ENCODE measurements around the gene C4orf50.

Gene C4orf50

DNA sequence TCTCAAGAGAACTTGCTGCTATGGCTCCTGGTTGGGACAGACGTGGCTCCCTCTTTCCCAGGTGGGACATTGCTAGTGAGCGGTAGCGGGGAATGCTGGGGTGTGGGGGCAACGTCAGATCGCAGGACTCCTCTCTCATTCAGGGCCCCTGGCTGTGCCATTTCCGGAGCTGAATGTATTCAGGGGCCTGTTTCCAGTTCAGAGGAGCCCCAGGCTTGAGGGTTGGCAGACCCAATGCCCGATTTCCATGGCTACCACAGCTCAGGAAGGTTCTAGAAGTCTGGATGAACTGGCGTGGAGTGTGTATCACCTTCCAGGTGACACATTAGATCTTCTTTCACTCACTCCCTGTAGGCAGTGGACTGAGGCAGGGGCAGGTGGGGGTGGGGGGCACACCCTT is 99.2 kb downstream of the C4orf50 start:
- Histone ChIP-seq H3K4me1 (ENCODE audit: control insufficient read depth, insufficient read depth, low read length) (no peaks in the 10 kb centered on the region), H3K36me3 (ENCODE audit: control insufficient read depth, insufficient read depth, low read length) (no peaks in the 10 kb centered on the region), H3K9ac (ENCODE audit: low read depth, low read length) (no peak overlapping the region), H3K27me3 (ENCODE audit: control insufficient read depth, insufficient read depth, low read length) (peaks cover 2% of the 10 kb centered on the region), H3K4me3 (ENCODE audit: low read depth, low read length) (no peak overlapping the region), H3K9me3 (ENCODE audit: control insufficient read depth, insufficient read depth, low read length) (no peaks in the 10 kb centered on the region)

DNA sequence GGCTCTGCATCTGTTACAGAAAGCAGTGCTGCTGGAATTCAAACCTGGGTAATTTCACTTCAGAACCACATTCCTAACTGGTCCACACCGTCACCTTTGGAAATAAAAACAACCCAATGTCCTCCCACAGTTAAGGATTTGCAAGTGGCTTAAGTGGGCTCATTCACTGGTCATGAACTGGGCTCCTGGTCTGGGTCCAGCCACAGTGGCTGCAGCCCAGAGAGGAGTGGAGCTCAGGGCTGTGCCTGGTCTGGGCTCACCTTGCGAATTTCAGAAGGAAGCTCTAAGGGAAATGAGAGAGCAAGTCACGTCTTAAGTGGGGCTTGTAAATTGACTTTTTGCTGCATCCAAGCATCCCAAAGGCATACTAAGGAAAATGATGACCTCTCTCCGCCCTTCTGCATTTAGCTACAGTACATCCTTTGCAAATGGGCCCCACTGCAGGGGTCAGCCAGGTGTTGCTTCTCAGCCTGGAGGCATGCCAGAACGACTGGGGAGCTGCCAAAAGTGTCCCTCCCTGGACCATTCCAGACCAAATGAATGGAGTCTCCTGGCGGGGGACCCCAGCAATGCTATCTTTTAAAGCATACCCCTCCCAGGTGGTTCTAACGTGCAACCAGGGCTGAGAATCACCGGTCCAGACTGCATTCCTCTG is 99.8 kb downstream of the C4orf50 start:
- Histone ChIP-seq H3K4me3 (ENCODE audit: low read depth, low read length) (no peak overlapping the region), H3K4me1 (ENCODE audit: control insufficient read depth, insufficient read depth, low read length) (peaks cover 2% of the 10 kb centered on the region), H3K9ac (ENCODE audit: low read depth, low read length) (no peak overlapping the region), H3K27me3 (ENCODE audit: control insufficient read depth, insufficient read depth, low read length) (peaks cover 2% of the 10 kb centered on the region), H3K36me3 (ENCODE audit: control insufficient read depth, insufficient read depth, low read length) (no peaks in the 10 kb centered on the region), H3K9me3 (ENCODE audit: control insufficient read depth, insufficient read depth, low read length) (no peaks in the 10 kb centered on the region)

DNA sequence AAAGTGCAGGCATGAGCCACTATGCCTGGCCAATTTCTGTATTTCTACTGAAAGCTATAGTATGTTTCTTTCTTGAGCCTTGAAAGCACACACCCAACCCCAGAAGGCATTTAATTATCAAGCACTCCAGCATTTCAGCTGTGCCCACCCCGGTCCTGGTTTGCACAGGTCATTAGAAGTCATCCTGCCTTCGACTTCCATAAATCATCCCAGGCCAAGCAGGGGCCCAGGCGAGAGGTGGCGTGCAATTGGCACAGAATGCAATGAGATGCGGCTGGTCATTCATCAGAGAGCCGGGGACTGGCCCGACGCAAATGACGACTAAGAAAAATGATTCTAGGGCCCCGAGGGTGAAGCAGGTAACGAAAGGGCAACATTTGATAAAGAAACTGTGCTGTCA is 100.6 kb downstream of the C4orf50 start:
- H3K4me1 ChIP-seq (ENCODE audit: control insufficient read depth, insufficient read depth, low read length) = peaks cover 8% of the 10 kb centered on the region
- H3K9me3 ChIP-seq (ENCODE audit: control insufficient read depth, insufficient read depth, low read length) = no peaks in the 10 kb centered on the region
- H3K27me3 ChIP-seq (ENCODE audit: control insufficient read depth, insufficient read depth, low read length) = peaks cover 2% of the 10 kb centered on the region
- no peaks in the 10 kb centered on the region for H3K36me3 ChIP-seq (ENCODE audit: control insufficient read depth, insufficient read depth, low read length)
- H3K4me3 ChIP-seq (ENCODE audit: low read depth, low read length) = no peak overlapping the region
- H3K9ac ChIP-seq (ENCODE audit: low read depth, low read length) = no peak overlapping the region

DNA sequence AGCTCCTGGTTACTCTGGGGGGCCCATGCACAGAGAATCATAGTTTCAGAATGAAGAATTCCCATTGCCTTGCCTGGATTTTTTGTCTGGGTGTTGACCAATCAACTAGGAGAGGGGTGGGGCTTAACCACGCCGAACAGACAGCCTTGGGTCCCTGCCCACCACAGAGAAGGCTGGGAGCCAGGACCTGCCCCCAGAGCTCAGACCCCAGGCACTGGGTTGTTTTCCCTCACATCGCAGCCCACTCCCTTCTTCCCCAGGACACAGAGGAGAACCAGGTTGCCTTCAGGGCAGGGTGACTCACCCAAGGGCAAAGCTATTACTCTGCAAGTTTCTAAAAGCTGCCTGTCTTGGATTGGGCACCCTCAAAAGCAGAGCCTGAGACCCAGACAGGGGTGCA is 102.0 kb downstream of the C4orf50 start:
- H3K9me3 ChIP-seq (ENCODE audit: control insufficient read depth, insufficient read depth, low read length) = no peaks in the 10 kb centered on the region
- no peak overlapping the region for H3K4me3 ChIP-seq (ENCODE audit: low read depth, low read length)
- no peaks in the 10 kb centered on the region for H3K36me3 ChIP-seq (ENCODE audit: control insufficient read depth, insufficient read depth, low read length)
- peaks cover 2% of the 10 kb centered on the region for H3K27me3 ChIP-seq (ENCODE audit: control insufficient read depth, insufficient read depth, low read length)
- no peak overlapping the region for H3K9ac ChIP-seq (ENCODE audit: low read depth, low read length)
- H3K4me1 ChIP-seq (ENCODE audit: control insufficient read depth, insufficient read depth, low read length) = peaks cover 13% of the 10 kb centered on the region

DNA sequence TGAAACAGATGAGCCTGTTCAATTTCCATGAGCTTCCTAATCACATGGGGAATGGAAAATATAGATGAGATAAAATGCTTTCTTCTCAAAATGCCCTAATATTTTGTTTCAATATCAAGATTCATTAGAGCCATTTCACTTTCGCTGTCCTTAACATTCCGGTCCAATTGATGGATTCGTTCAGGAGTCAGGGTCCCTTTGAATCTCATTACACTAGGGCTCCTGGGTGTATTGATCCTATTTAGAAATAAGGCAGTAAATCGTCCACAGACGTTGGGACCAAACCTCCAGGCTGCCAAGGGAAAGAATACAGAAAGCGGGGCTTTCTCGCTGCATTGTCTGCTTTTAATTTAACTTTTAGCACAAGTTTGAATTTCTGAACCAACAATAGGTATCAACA is 104.8 kb downstream of the C4orf50 start:
- Histone ChIP-seq H3K4me3 (ENCODE audit: low read depth, low read length) (no peak overlapping the region), H3K9me3 (ENCODE audit: control insufficient read depth, insufficient read depth, low read length) (no peaks in the 10 kb centered on the region), H3K4me1 (ENCODE audit: control insufficient read depth, insufficient read depth, low read length) (peaks cover 13% of the 10 kb centered on the region), H3K36me3 (ENCODE audit: control insufficient read depth, insufficient read depth, low read length) (no peaks in the 10 kb centered on the region), H3K9ac (ENCODE audit: low read depth, low read length) (no peak overlapping the region), H3K27me3 (ENCODE audit: control insufficient read depth, insufficient read depth, low read length) (peaks cover 9% of the 10 kb centered on the region)

DNA sequence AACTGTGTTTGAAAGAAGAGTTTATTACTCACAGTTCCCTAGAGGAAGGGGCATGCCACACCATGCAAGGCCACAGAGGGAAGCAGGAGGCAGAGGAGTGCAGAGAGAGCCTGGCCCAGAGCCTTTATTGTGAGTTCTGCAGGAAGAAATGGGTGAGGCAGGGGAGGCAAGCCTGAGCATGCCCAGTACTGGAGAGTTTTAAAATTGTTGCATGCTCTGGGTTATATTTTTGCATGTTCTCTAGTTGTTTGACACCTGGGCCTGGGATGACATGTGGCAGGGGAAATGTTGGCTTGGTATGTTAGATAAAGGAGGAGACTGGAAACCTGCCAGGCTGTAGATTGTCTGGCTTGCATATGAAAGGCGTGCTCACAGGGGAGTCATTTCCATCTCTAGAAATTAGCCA is 105.6 kb downstream of the C4orf50 start:
- no peak overlapping the region for H3K4me3 ChIP-seq (ENCODE audit: low read depth, low read length)
- H3K9me3 ChIP-seq (ENCODE audit: control insufficient read depth, insufficient read depth, low read length) = no peaks in the 10 kb centered on the region
- H3K4me1 ChIP-seq (ENCODE audit: control insufficient read depth, insufficient read depth, low read length) = peaks cover 13% of the 10 kb centered on the region
- H3K9ac ChIP-seq (ENCODE audit: low read depth, low read length) = no peak overlapping the region
- no peaks in the 10 kb centered on the region for H3K36me3 ChIP-seq (ENCODE audit: control insufficient read depth, insufficient read depth, low read length)
- peaks cover 18% of the 10 kb centered on the region for H3K27me3 ChIP-seq (ENCODE audit: control insufficient read depth, insufficient read depth, low read length)

DNA sequence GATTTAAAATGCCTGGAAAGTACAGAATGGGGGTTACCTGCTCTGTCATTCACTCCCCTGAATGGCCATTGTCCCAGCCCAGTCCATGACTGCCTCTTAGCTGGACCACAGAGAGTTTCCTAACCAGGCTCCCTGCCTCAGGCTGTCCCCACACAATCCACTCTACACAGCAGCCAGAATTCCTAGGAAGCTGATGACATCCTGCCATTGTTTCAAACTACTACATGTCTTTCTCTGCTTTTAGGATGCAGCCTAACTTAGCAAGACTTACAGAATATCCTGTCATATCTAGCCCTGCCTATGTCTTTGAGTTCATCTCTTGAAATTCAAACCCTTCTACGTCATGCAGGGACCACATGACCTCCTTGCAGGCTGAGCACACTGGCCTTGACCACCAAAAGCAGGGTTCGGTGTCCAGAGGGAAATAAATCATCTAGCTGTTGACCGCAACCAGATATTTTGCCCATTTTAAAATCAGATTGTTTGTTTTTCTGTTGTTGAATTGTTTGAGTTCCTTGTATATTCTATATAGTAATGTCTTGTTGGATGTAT is 109.3 kb downstream of the C4orf50 start:
- no peak overlapping the region for H3K9ac ChIP-seq (ENCODE audit: low read depth, low read length)
- H3K4me1 ChIP-seq (ENCODE audit: control insufficient read depth, insufficient read depth, low read length) = peaks cover 29% of the 10 kb centered on the region
- peaks cover 48% of the 10 kb centered on the region for H3K27me3 ChIP-seq (ENCODE audit: control insufficient read depth, insufficient read depth, low read length)
- no peaks in the 10 kb centered on the region for H3K36me3 ChIP-seq (ENCODE audit: control insufficient read depth, insufficient read depth, low read length)
- no peaks in the 10 kb centered on the region for H3K9me3 ChIP-seq (ENCODE audit: control insufficient read depth, insufficient read depth, low read length)
- H3K4me3 ChIP-seq (ENCODE audit: low read depth, low read length) = no peak overlapping the region

DNA sequence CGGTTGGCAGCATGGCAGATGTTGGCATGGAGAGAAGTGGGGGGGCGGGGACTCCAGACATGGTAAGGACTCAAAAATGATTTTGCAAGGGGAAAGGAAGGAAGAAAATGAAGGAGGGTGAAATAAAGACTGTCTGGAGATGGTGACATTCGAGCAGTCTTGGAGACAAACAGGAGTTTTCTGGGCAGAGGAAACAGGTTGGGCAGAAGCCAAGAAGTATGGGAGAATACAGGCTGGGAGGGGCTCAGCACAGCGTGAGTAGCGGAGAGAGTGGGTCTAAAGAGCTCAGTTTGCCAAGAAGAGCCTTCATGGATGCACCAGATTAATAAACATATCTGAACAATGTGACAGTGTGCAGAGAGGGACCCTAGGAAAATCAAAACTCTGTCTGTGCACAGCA is 112.0 kb downstream of the C4orf50 start:
- H3K4me3 ChIP-seq (ENCODE audit: low read depth, low read length) = peak overlapping the region; percentile 8
- no peaks in the 10 kb centered on the region for H3K9me3 ChIP-seq (ENCODE audit: control insufficient read depth, insufficient read depth, low read length)

DNA sequence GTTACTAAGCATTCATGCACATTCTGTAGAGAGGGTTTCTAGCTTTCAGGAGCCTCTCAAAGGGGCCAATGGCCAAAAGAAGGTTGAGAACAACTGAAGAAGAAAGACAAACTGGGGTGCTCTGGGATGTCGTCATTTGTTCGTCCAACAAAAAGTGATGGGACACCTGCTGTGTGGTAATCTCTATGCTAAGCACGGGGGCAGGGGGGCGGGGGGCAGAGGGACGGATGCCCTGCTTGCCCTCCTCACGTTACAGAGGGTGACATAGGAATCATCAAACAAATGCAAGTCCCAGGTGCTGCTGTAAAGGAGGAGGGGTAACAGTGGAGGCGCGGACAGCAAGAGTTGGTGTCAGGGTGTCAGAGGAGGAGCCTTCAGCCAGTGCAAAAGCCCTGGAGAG is 112.5 kb downstream of the C4orf50 start:
- no peaks in the 10 kb centered on the region for H3K9me3 ChIP-seq (ENCODE audit: control insufficient read depth, insufficient read depth, low read length)
- no peak overlapping the region for H3K4me3 ChIP-seq (ENCODE audit: low read depth, low read length)
- H3K4me1 ChIP-seq (ENCODE audit: control insufficient read depth, insufficient read depth, low read length) = peaks cover 20% of the 10 kb centered on the region
- no peaks in the 10 kb centered on the region for H3K36me3 ChIP-seq (ENCODE audit: control insufficient read depth, insufficient read depth, low read length)
- H3K27me3 ChIP-seq (ENCODE audit: control insufficient read depth, insufficient read depth, low read length) = peaks cover 59% of the 10 kb centered on the region
- H3K9ac ChIP-seq (ENCODE audit: low read depth, low read length) = no peak overlapping the region

More for the DNA sequence above, 112.0 kb downstream of the C4orf50 start:
- Histone ChIP-seq H3K4me1 (ENCODE audit: control insufficient read depth, insufficient read depth, low read length) (peaks cover 20% of the 10 kb centered on the region), H3K9ac (ENCODE audit: low read depth, low read length) (no peak overlapping the region), H3K36me3 (ENCODE audit: control insufficient read depth, insufficient read depth, low read length) (no peaks in the 10 kb centered on the region), H3K27me3 (ENCODE audit: control insufficient read depth, insufficient read depth, low read length) (peaks cover 58% of the 10 kb centered on the region)

DNA sequence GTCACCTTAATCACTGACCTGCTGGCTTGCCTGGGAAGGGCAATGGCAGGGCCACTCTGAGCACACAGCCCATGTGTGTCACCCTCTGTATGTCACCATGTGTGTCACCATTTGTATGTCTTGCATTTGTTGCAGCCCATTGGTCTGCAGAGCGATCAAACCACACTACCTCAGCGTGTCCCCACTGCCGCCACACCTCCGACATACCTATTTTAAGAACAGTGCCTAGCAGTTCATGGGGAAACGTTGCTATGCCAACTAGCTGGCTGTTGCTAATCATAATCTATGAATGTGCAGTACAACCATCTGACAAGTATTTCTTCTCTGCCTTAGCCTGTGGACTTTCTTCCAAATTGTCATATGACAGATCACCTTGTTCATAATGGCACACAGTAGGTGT is 117.4 kb downstream of the C4orf50 start:
- no peak overlapping the region for H3K4me3 ChIP-seq (ENCODE audit: low read depth, low read length)
- peaks cover 73% of the 10 kb centered on the region for H3K27me3 ChIP-seq (ENCODE audit: control insufficient read depth, insufficient read depth, low read length)
- no peak overlapping the region for H3K9ac ChIP-seq (ENCODE audit: low read depth, low read length)
- H3K9me3 ChIP-seq (ENCODE audit: control insufficient read depth, insufficient read depth, low read length) = peaks cover 5% of the 10 kb centered on the region
- peaks cover 18% of the 10 kb centered on the region for H3K4me1 ChIP-seq (ENCODE audit: control insufficient read depth, insufficient read depth, low read length)
- no peaks in the 10 kb centered on the region for H3K36me3 ChIP-seq (ENCODE audit: control insufficient read depth, insufficient read depth, low read length)

DNA sequence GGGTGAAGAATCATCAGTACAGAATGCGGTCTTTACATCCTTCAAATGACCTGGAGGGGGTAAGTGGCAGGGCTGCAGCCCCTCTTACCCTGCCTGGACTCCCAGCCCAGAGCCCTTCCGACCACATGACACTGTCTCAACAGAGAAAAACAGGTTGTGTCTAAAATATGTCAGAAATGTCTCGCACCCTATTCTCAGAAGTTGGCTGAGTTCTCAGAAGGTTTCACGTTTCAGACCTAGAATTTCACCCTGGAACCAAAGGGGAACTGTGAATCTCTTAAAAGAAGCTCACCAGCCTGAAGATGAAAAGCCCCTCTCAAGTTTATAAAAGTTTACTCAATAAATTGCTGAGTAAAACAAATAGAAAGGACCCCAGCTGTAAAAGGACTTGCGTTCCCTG is 118.3 kb downstream of the C4orf50 start:
- H3K9me3 ChIP-seq (ENCODE audit: control insufficient read depth, insufficient read depth, low read length) = peaks cover 5% of the 10 kb centered on the region
- H3K36me3 ChIP-seq (ENCODE audit: control insufficient read depth, insufficient read depth, low read length) = no peaks in the 10 kb centered on the region
- H3K9ac ChIP-seq (ENCODE audit: low read depth, low read length) = no peak overlapping the region
- peaks cover 76% of the 10 kb centered on the region for H3K27me3 ChIP-seq (ENCODE audit: control insufficient read depth, insufficient read depth, low read length)
- peaks cover 11% of the 10 kb centered on the region for H3K4me1 ChIP-seq (ENCODE audit: control insufficient read depth, insufficient read depth, low read length)
- no peak overlapping the region for H3K4me3 ChIP-seq (ENCODE audit: low read depth, low read length)

DNA sequence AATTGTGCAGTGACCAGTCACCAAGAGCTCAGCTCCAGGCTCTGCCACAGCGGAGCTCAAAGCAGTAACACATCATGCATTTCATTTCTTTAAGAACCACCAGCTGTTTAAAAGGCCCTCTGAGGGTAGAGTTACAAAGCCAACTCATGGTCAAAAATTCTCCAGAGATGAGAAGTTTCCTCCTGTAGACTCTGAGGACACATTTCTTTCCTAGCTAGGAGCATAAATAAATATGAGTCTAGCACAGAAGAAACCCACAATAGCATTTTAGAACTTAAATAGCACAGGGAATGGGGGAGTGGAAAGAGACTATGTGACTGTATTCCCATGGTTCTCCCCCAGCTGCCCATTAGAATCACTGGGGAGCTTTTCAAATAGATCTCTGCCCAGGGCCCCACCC is 118.8 kb downstream of the C4orf50 start:
- H3K9me3 ChIP-seq (ENCODE audit: control insufficient read depth, insufficient read depth, low read length) = peaks cover 5% of the 10 kb centered on the region
- peaks cover 76% of the 10 kb centered on the region for H3K27me3 ChIP-seq (ENCODE audit: control insufficient read depth, insufficient read depth, low read length)
- H3K4me1 ChIP-seq (ENCODE audit: control insufficient read depth, insufficient read depth, low read length) = peaks cover 8% of the 10 kb centered on the region
- H3K36me3 ChIP-seq (ENCODE audit: control insufficient read depth, insufficient read depth, low read length) = no peaks in the 10 kb centered on the region
- no peak overlapping the region for H3K9ac ChIP-seq (ENCODE audit: low read depth, low read length)
- H3K4me3 ChIP-seq (ENCODE audit: low read depth, low read length) = no peak overlapping the region
